ENCODE data around the gene DYNC2LI1.

The DYNC2LI1 gene

DNA sequence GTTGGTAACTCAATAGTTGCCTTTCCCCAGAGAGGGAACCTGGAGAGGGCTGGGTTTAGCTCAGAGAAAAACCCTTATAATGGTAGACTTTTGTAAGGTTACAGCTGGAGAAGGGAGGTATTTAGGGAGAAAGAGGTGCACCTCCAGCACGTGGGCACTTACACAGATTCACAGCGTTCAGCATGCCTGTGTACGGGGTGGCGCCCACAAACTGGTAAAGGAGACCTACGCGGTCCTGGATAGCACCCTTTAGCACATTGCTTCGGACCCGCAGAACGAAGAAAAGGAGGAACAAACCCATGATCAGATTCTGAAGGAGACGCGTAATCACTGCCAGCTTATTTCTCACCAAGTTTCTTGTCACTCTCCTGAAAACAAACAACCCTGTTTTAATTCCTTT is 49.9 kb downstream of the DYNC2LI1 start:
- TF ChIP-seq CTCF (IDR thresholded peaks at IDR 0.05; ENCODE audit: insufficient read depth, low read depth, low read length, missing control alignments): no peak
- no peak overlapping the region for H3K4me3 ChIP-seq (ENCODE audit: low read depth, low read length)
- DNase-seq (ENCODE audit: low read depth): no peak

DNA sequence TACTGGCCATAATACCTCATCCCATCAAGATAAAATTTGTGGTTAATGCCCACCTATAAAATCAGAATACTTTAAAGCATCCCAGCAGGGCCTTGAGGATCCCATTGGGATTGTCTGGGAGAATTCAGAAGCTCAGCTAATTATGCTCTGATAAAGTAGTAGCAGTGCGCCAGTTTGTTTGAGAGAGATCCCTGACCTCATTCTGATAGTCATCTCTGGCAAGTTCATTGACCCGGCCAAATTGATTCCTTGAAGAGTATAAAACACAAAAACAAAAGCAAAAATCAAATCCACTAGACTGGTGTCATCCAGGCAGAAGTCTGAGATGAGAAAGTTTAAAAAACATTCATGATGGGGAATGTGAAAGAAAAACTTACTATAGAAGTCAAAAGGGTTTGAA is 50.7 kb downstream of the DYNC2LI1 start:
- no peak overlapping the region for H3K4me3 ChIP-seq (ENCODE audit: low read depth, low read length)
- no peak for DNase-seq (ENCODE audit: low read depth)
- TF ChIP-seq CTCF (IDR thresholded peaks at IDR 0.05; ENCODE audit: insufficient read depth, low read depth, low read length, missing control alignments): no peak

DNA sequence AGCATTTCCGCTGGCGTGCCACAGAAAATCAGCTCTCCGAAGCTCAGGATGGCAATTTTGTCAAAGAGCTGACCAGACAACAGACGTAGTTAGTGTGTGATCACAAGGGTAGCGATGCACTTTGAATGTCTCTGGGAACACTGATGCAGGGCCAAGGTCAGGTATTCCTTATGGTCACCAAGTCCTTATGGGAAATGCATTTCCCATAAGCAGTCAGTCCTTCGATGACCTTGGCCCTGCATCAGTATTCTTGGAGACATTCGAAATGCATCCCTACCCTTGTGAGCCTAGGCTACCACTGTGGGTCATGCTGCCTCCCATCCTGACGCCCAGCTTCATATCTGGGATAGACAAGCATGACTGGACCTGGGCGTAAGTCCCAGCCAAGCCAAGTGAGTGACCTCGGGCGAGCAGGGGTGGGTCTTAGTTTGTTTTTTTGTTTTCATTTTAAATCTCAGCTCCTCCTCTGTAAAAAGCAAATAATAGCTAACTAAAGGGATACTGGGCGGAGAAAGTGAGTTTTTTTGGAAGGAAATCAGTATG is 51.2 kb downstream of the DYNC2LI1 start:
- no peak overlapping the region for H3K4me3 ChIP-seq (ENCODE audit: low read depth, low read length)
- DNase-seq (ENCODE audit: low read depth): no peak
- TF ChIP-seq CTCF (IDR thresholded peaks at IDR 0.05; ENCODE audit: insufficient read depth, low read depth, low read length, missing control alignments): no peak

GRCh38 chr2:43825841-43826240 is 52.0 kb downstream of the DYNC2LI1 start:
- no peak for TF ChIP-seq CTCF (IDR thresholded peaks at IDR 0.05; ENCODE audit: insufficient read depth, low read depth, low read length, missing control alignments)
- no peak for DNase-seq (ENCODE audit: low read depth)
- no peak overlapping the region for H3K4me3 ChIP-seq (ENCODE audit: low read depth, low read length)

DNA sequence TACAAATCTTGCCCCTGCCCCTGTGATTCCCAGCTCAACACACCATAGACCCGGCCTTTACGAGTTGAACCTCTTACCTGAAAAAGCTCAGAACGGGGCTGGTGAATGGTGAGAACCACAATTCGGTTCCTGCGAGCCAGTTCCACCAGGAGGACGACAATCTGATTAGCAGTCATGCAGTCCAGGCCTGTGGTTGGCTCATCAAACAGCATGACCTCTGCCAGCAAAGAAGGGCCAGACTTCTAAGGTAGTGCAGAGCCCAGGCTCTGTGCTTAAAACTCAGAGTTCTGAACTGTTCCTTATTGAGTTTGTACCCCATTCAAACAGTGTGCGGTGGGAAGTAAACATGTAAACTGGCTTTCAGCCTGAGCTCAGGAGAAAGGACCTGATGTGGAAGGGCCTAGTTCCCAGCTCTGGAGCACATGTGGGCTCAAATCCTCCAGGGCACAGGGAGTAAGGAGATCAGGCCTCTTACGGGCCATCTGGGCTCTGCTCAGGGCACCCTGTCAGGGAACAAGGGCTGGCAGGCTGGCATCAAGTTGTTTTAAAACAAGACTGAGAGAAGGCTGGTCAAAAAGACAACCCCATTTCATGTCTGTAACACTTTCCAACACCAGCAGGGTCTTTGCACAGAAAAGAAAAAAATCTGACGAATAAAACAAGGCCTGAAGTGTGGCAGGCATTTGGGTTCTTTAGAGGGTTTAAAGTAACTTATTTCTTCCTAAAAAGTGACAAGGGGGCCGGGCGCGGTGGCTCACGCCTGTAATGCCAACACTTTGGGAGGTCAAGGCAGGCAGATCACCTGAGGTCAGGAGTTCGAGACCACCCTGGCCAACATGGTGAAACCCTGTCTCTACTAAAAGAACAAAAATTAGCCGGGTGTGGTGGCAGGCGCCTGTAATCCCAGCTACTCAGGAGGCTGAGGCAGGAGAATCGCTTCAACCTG is 52.7 kb downstream of the DYNC2LI1 start:
- TF ChIP-seq CTCF (IDR thresholded peaks at IDR 0.05; ENCODE audit: insufficient read depth, low read depth, low read length, missing control alignments): no peak
- DNase-seq (ENCODE audit: low read depth): no peak
- no peak overlapping the region for H3K4me3 ChIP-seq (ENCODE audit: low read depth, low read length)

DNA sequence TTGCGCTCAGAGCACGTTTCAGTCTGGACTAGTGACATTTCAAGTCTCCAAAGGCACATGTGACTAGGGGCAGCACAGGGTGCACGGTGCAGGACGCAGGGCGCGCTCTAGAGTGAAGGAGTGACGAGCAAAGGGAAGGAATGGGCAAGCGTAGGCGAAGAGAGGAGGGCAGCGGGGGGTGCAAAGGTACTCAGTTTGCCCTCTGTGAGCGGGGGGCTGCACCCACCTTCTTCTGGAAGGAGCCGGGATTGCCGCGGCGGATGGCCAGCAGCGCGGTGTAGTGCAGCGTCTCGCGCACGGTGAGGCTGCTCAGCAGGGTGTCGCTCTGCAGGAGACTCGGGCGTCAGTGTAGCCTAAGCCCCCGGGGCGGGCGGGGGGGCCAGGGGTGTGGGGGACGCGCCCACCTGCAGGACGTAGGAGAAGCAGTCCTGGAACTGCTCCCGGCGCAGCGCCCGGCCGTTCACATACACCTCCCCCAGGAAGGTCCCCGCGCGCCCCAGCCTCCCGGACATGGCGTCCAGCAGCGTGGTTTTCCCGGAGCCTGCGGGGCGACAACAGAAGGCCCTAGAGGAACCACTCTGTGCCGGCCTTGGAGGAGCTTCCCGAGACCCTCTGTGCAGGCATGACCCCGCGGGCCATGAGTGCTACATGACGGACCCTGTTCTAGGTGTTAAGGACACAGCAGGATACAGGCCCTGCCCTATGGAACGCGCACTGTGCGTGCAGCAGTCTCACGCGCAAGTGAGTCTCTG is 57.9 kb downstream of the DYNC2LI1 start:
- no peak for TF ChIP-seq CTCF (IDR thresholded peaks at IDR 0.05; ENCODE audit: insufficient read depth, low read depth, low read length, missing control alignments)
- no peak overlapping the region for H3K4me3 ChIP-seq (ENCODE audit: low read depth, low read length)
- no peak for DNase-seq (ENCODE audit: low read depth)

Measured in GM12865 (cell line).